Liver (tissue), 3 donors: Measurements from ENCODE around the gene CDCA3.
"Not testable (repeated sequence)": the region's sequence is repeated elsewhere in the genome, so short reads cannot be mapped to it uniquely, and the experiment has no call there.

ENCODE experiments used
- ATF3 ChIP-seq: IDR thresholded peaks from 2 replicates; pipeline ENCODE4 v1.6.1; 2016; ENCODE audit warnings: antibody characterized with exemption
- CTCF ChIP-seq: fragments of 150-350 bp; IDR thresholded peaks from 2 replicates; pipeline ENCODE4 v1.5.1; 2017; ENCODE audit warnings: improper control_type of control experiment, low read depth, low read length; ENCODE audit not compliant: missing input control
- GABPA ChIP-seq, 2 donors: IDR thresholded peaks in 1 of 2; conservative IDR thresholded peaks in 1 of 2; 2 replicates each; pipeline ENCODE4 v1.6.1; 2016; ENCODE audit warnings: antibody characterized with exemption in 2 of 2, mild to moderate bottlenecking in 1 of 2, moderate library complexity in 1 of 2
- HNF4A ChIP-seq, 2 donors: conservative IDR thresholded peaks; 2 replicates each; pipeline ENCODE4 v1.6.1; 2016; ENCODE audit warnings: antibody characterized with exemption in 2 of 2, mild to moderate bottlenecking in 2 of 2
- JUND ChIP-seq, 2 donors: IDR thresholded peaks; 2 replicates each; pipeline ENCODE4 v1.6.1; 2016; ENCODE audit warnings: antibody characterized with exemption in 2 of 2
- MAX ChIP-seq: IDR thresholded peaks from 2 replicates; pipeline ENCODE4 v1.6.1; 2016; ENCODE audit warnings: antibody characterized with exemption
- NR2F2 ChIP-seq: IDR thresholded peaks from 2 replicates; pipeline ENCODE4 v1.6.1; 2016; ENCODE audit warnings: antibody characterized with exemption
- RAD21 ChIP-seq, 2 donors: IDR thresholded peaks; 2 replicates each; pipeline ENCODE4 v1.6.1; 2016; ENCODE audit warnings: antibody characterized with exemption in 2 of 2, mild to moderate bottlenecking in 2 of 2
- RXRA ChIP-seq, 2 donors: IDR thresholded peaks; 2 replicates each; pipeline ENCODE4 v1.6.1; 2017 to 2018; ENCODE audit warnings: antibody characterized with exemption in 2 of 2, mild to moderate bottlenecking in 1 of 2
- TAF1 ChIP-seq: conservative IDR thresholded peaks from 2 replicates; pipeline ENCODE4 v1.6.1; 2016; ENCODE audit warnings: antibody characterized with exemption, mild to moderate bottlenecking
- YY1 ChIP-seq: IDR thresholded peaks from 2 replicates; pipeline ENCODE4 v1.6.1; 2016; ENCODE audit warnings: antibody characterized with exemption, mild to moderate bottlenecking
- ZBTB33 ChIP-seq: IDR thresholded peaks from 2 replicates; pipeline ENCODE4 v1.6.1; 2016; ENCODE audit warnings: antibody characterized with exemption
- donor health status: healthy.
- donor health status: healthy.

GRCh38 chr12:6874015-6874368 is 22.9 kb upstream of the CDCA3 start:
- TF ChIP-seq CTCF; YY1; RXRA (IDR thresholded peaks at IDR 0.05); RAD21 (IDR thresholded peaks at IDR 0.05); JUND (IDR thresholded peaks at IDR 0.05); ZBTB33; TAF1; ATF3; MAX; HNF4A (conservative IDR thresholded peaks at IDR 0.05); GABPA (IDR thresholded peaks at IDR 0.05 in 1 of 2, conservative IDR thresholded peaks at IDR 0.05 in 1 of 2); NR2F2: not testable (repeated sequence)
